NCI-H1694 treated with DMSO at 0.1 percent for 48 hours (cell line): ENCODE measurements around the gene FANCI.

Source experiments
- DNase-seq: peaks from one replicate; lab custom pipeline; 2025; lab: John Stamatoyannopoulos, UW

FANCI gene

DNA sequence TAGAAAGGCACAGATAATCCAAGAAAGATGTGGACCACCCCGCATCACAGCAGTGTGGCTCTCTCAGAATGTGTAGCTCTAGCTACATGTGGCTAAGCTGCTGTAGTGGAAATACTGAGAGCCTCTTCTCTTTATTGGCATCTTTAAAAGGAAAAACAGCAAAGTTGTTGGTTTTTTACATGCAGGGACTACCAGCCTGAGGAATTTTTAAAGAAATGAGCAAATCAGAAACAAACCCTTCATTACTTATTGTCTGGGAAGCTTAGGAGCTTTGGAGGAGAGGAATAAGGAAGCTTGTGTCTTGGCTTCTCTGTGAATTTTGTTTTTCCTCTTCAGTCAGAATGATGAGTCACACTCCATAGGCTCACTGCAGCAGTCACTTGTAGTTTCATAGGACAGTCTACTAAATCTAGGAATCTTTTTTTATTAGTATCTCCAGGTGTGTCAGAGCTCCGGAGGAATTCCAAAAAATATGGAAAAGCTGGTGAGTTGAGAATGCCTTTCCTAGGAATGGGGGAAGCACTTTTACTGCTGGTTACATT is 63.3 kb downstream of the FANCI start:
- no peak for DNase-seq

DNA sequence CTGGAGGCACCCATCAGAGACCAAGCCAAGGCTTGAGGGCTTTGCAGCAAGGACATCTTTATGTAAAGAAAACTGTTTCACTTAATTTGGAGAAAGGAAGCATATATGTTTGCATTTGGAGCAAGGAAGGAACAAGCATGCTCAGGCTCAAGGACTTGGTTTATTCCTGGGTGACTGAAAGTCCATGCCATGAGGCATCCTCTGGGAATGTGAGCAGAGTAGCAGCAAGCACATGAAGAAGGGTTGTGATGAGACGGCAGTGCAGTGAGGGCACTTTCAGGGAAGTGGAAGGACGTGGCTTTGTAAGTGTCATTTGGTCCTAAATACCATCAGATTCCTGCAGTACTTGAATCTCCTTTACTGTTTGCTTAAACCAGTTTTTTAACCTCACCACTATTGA is 64.0 kb downstream of the FANCI start:
- DNase-seq = no peak

DNA sequence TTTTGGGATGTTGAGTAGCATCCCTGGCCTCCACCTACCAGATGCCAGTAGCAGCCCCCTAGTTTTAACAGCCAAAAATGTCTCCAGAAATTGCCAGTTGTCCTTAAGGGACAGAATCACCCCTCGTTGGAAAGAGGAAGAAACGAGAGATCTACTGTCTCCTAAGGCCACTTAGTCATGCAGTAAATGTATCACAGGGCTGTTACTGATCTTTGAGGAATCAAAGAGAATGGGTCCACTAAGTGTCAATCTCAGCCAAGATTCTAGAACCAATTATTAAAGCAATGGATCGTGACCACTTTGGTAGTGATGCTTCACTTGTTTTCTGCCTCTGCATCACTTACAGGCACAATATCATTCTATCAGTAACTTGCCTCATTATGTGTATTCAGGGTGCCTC is 64.5 kb downstream of the FANCI start:
- no peak for DNase-seq

DNA sequence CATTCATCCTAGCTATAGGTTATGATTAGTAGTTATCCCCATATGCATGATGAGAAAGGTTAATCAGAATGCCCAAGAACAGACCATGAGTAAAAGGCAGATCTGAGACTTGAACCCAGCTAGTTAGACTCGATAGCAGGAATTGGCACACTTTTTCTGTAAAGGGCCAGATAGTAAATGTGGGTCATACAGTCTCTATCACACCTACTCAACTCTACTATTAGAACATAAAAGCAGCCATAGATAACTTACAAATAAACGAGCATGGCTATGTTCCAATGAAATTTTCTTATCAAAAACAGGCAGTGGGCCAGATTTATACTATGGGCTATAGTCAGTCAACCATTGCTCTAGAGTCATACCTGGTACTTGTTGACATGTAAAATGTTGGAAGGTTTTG is 66.2 kb downstream of the FANCI start:
- DNase-seq = no peak

DNA sequence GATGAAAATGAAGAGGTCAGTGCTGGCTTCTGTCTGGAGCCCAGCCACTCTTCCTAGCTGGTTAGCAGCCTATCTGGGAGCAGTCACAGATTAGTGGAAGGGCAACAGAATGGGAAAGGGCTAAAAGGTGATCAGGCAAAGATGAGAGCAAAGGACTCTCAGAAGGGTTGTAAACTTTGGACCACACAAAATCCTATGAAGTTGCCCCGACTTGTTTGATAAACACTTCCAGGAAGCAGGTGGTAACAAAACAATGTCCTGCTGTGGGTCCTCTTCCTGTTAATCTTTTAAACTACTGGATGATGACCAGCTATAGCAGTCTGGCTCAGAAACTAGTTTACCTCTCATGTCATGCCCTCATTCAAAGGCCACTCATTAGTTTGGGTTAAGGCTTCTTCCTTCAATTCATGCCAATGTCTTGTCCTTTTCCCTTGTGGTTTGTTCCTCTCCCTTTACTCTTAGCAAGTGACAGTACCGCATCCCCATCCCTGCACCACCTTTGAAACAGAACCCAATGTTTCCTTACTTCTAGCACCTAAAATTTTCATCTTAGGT is 71.7 kb downstream of the FANCI start:
- no peak for DNase-seq

DNA sequence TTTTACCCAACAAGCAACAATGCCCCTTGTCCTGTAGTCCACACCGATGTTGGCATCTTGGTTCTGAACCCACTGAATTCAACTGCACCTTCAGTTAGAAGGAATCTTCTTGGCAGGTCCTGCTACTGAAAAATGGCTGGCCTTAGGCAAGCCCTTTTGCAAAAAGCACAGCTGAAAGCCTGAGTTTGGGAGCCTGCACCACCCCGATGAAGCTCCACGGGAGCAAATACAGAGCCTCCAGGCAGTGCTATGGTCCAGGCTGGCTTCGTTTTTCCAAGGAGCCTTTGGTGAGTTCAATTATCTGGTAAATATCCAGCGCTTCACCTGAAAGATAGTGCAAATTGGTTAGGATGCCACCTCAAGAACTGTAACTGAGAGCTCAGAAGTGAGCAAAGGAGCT is 72.7 kb downstream of the FANCI start:
- DNase-seq = no peak

DNA sequence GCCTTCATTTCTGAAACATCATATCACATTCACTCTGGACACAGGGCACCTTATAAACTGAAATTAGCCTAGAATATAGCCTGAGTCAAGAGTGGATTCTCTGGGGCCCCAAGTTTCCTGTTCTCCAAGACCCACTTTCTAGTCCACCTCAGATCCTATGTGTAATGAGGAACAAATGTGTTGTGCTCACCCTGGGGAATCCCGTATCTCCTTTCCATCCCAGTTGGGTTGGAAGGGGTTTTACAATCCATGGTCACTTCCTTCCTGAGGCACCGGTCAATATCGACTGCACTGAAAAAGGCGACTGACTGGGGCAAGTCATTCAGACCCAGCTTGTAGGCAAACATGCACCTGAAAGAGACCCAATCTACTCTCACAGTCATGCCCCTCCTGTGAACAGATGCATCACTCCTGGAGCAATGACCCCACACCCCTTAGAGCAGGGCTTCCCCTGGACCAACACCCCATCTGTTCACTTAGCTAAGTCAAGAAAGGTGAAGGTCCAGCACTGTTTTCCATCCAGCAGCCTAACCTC is 73.5 kb downstream of the FANCI start:
- no peak for DNase-seq

DNA sequence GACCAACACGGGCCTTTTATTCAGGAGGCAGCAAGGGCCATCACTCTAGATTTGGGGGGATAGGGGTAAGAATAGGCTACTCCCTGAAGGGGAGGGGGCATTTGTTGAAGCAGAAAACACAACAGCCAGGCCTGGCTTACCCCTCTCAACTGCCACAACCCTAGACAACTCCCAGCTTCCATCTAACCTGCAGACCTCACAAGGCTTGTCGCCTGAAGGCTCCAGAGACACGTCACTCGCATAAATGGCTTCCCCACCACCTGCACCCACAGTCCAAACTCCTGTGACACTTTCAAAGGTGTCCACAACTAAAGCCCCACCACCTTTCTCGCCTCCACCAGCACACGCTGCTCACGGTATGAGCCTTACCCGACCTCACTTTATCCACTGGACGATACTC is 75.9 kb downstream of the FANCI start:
- DNase-seq = no peak

DNA sequence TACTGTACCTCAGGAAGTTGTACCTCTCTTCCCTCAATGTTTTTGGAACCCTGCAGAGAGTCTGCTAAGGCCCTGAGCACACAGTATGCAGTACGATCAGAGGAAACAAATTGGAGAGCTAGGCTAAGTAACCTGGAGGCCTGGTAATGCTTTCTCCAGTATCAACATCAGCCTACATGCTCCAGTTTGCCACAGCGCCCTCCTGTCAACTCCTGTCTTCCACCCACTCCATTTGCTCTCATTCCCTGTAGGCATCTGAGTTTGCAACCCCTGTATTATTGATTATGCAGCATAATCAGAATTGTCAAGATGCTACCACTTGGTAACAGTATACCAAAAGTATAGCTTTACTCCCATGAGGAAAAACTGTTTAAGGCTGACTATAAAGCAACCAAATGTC is 76.4 kb downstream of the FANCI start:
- no peak for DNase-seq

DNA sequence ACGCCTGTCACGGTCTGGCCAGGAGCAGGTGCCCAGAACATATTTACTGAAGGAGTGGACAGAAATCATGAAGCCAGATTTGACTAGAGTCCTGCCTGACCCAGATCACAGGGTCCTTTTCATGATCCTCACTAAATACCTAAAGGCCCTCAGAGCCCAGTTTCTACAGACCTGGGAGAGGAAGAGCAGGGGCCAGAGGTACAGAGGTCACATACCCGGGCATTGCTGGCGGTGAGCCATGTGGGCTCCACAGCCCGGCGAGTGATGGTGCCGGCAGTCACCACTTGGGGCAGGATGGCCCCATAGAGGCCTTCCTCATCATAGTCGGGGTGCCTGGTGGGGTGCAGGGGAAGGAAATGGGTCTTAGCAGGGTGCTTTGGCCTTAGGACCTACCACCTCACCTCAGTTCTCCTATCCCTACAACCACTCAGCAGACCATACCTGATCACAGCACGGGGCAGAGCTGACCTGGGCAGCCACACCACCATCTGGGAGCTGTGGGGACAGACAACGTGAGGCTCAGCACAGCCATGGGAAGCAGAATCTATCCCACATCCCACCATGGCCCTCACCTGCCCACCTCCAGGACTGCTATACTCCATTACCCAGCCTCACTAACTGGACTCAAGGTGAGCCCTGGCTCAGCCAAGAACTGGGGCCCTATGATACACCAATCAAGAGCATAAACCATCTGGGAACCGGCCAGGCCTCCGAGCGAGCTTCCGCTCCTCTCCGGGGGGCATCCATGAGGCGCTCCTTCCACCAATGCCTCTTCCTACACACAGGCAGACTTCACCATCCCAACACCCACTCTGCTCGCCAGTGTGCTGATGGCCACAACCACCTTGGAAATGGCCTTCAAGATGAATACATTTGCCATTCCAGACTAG is 78.0 kb downstream of the FANCI start:
- no peak for DNase-seq

DNA sequence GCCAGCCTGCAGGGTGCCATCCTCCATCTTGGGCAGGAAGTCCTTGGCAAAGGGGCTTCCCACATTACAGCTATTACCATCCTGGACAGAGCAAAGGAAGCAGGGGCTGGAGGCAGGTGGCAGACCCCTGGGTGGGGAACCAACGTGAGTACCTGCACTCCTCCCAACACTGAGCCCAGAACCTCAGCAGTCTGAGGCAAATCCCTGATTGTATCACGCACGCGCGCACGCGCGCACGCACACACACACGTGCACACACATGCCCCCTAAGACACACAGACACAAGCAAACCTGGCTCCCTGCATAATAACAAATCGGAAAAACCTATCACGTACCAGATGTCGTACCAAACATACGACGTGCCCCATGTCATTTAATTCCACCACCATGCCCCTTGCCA is 79.0 kb downstream of the FANCI start:
- no peak for DNase-seq

DNA sequence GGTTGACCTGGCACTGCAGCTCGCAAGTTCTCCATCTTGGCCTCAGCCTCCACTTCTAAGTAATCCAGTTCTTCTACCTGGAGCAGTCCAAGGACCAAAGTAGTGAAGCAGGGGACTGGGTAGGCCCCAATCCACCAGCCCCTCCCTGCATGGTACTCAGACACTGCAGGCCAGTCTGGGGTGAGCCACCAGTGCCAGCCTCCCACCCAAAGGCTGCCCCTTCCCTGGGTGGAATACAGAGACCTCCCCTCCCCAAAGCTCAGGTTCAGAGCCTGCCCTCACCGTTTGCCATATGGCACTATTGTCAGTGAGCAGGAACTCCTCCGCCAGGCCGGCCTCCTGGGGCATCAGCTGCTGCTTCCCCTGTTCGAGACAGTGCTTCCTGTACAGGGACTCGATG is 80.0 kb downstream of the FANCI start:
- DNase-seq = no peak

DNA sequence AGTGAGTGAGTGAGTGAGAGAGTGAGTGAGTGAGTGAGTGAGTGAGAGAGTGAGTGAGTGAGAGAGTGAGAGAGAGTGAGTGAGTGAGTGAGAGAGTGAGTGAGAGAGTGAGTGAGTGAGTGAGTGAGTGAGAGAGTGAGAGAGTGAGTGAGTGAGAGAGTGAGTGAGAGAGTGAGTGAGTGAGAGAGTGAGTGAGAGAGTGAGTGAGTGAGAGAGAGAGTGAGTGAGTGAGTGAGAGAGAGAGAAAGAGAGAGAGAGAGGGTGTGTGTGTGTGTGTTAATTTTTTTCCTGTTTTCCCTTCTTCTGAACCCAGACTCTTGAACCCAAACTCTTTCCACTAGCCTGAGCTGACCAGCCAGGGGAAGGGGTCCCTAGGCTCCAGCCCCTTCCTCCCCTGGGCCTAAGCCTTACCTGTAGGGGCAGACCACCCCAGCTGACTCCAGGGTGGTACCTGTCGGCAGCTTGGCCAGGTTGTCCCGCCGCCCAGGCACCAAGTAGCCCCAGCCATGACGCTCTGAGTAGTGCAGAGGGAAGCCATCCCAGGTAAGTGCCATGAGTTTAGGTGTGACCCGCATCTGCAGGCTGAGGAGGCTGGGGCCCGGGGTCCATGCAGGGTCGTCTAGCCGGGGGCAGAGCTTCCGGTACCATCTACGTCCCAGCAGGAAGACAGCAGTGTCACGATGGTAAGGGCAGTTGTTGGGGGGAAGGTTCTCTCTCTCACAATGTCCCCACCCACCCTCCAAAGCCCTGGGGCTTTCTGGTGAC is 81.4 kb downstream of the FANCI start:
- DNase-seq = no peak

DNA sequence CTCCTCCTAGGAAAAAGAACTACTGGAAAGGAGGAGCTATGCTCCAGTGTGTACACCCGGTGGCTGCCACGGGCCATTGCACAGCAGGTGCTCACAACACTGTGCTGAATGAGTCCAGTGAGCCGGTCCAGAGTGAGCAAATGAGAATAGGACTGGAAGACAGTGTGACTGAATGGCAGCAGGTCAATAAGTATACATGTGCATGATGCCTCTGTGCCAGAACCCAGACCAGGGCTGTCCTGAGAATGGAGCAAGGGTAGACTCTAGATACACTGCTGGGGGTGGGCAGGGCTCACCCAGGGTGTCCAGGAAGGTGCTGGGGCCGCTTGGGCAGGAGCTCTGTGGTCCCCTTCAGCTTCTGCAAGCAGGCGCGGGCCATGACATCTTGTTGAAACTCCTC is 82.5 kb downstream of the FANCI start:
- DNase-seq = peak; percentile 95

DNA sequence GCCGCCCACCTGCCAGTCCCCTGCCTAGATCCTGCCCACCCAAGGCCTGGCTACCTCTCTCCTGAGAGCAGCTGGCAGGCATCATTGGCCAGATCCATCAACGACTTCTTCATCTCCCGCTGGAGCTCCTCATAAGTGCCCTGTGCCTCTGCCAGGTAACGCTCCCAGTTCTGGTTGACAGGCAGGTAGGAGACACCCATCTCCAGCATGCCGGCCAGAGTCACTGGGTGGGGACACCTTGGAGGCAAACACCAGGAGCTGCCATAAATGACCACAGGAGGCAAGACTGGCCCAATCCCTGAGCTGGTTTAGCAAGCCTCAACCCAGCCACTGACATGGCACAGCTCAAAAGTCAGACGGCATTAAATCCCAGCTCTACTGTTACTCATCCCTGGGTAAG is 83.3 kb downstream of the FANCI start:
- DNase-seq = no peak

DNA sequence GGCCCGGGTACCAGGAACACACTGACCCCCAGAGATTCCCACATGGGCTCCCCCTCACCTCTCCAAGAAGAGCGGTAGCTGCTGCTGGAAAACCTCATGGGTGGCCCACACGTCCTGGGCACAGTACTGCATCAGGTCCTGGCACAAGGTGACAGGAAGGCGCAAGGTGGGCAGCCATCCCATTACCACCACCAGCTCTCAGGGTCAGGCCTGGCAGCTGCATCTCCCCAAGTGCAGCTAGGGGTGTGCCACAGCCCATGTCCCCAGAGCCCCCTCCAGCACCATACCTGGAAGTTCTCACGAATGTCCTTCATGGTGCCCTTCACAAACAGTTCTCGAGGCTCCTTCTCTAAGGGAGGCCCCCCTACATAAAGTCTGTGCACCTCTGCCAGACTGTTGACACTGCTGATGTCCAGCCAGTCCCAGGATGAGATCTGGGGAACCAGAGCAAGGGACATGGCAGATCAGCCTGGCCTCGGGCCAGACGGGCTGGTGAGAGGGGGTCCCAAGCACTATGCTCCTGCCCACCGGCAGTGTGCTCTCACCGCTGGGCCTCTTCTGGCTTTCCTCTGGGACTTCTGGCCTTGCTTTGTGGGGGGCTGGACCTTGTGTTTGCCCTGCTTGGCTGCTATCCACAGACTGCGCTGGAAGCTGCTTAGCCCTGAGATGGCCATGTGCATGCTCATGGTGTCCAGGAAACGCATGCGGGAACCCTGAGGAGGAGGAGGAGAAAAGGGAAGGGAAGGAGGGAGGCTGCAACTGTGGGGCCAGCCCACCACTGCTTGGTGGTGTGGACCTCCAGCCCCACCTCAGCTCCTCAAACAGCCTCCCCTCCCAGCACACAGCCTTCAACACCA is 84.8 kb downstream of the FANCI start:
- DNase-seq = no peak

DNA sequence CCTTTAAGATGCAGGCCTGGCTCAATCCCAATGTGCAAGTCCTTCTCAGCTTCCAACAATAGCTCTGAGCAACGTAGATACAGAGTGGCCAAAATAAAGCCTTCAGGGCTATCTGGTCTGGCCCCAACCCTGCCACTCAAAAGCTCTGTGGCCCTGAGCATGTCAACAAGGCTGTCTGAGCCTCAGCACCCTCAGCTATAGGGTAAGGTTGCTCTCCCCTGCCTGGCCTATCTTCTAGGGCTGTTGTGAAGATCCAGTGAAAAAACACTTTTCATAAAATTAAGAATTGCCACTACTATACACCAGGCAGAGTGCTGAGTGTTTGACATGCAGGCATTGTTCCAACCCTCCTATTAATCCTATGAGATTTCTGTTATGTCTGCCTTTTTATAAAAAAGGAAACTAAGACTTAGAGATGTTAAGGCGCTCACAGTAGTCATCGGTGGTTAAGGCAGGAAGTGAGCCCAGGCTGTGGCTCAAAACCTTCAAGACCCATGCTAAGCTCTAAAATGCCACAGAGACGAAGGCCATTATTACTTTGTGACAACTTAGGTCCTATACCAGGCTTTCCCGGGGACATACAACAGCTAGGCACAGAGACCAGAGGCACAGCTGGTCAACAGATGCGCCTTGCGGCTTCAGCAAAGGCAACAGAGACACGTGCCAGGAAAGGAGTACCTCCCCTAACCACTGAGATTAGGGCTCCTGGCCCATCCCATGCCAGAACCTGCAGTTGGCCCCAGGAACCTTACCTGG is 85.7 kb downstream of the FANCI start:
- DNase-seq = no peak

DNA sequence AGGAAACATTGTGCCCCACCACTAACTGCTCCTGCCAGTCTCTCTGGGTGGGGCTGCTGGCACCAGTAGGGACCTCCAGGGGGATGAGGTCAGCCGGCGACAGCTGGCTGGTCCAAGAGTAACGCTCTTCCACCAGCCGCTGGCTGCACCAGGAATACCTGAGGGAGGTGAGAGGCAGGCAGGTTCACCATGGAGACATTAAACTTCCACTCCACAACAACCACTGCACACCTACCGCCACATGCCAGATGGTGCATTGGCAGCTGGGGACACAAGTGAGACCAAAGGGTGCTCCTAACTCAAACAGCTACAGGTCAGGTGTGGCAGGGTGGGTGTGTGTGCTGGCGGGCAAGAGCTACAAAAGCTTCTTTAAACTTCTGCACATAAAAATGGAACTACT is 86.3 kb downstream of the FANCI start:
- no peak for DNase-seq

DNA sequence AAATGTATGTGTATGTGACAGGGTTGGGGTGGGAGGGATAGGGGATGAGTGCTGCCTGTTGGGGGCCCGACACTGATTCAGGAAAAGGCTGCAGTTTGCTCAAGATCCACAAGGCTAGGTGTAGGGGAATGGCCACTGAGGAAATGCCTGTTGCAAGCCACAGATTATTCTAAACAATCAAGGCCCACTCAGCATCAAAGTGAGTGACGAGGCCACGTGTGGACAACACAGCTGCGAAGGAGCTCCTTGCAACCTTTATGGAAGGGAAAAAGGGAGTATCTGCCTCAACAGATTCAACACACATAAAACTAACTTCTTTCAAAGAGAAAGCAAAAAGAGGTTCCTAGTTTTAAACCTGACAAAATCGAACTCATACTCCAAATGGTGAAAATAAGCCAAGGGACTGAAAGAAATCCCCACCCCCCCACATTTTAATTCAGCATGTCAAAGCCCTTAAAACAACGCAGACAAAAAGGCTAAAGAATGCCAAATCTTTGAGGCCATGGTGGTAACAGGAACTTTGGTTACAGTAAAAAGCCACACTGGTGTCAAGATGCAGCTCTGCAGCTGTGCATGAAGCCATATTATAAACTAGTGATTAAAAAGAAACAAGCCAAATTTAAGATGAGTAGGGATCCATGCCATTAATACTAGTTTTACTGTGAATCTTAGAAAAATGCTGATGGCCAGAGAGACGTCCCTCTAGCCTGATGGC is 87.3 kb downstream of the FANCI start:
- no peak for DNase-seq

DNA sequence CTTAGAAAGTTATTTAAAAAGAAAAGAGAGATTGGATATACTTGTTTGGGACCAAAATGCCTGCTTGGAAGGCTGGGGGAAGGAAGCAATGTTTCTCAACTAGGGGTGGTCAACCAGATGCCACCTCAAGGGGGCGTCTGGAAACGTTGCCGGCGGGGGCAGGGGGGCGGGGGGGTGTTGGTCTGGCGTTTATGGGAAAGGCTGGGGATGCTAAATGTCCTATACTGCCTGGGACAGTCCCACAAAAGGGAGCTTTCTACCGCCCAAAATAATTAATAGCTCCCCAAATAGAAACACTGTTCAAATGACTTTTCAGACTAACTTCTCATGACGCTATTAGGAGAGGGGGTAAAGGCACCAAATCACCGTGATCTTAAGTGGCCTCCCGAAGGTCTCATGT is 88.7 kb downstream of the FANCI start:
- DNase-seq = no peak
